OCI-LY1 (cell line): ENCODE measurements around the gene CARD18.

Experiments
- H2AFZ ChIP-seq: fragments of 200-600 bp; sonication (generic), shearing (Covaris generic); 2 replicates; pipeline ENCODE4 v1.6.0; 2014; ENCODE audit warnings: antibody characterized with exemption, mild to moderate bottlenecking, low read length
- H3F3A ChIP-seq: fragments of 200-600 bp; sonication (generic), shearing (Covaris generic); 2 replicates; pipeline ENCODE4 v1.6.0; 2014; ENCODE audit warnings: mild to moderate bottlenecking, antibody characterized with exemption, low read length, moderate library complexity; ENCODE audit not compliant: insufficient read depth
- H3K27ac ChIP-seq: fragments of 200-600 bp; sonication (generic); 2 replicates; pipeline ENCODE4 v1.5.1; 2014; ENCODE audit warnings: low read length, mixed run types, mild to moderate bottlenecking, low read depth; ENCODE audit not compliant: poor library complexity, severe bottlenecking
- H3K27me3 ChIP-seq: fragments of 200-600 bp; sonication (generic); 2 replicates; pipeline ENCODE4 v1.6.0; 2014; ENCODE audit warnings: antibody characterized with exemption, mild to moderate bottlenecking, low read length, moderate library complexity; ENCODE audit not compliant: insufficient read depth
- H3K36me3 ChIP-seq: fragments of 200-600 bp; sonication (generic); 2 replicates; pipeline ENCODE4 v1.6.1; 2014; ENCODE audit warnings: mild to moderate bottlenecking, antibody characterized with exemption, low read length, moderate library complexity, mixed read lengths; ENCODE audit not compliant: insufficient read depth
- H3K4me1 ChIP-seq: fragments of 200-600 bp; sonication (generic); 2 replicates; pipeline ENCODE4 v1.5.1; 2014; ENCODE audit warnings: mild to moderate bottlenecking, low read length, moderate library complexity; ENCODE audit not compliant: insufficient read depth, severe bottlenecking
- H3K4me2 ChIP-seq: fragments of 200-600 bp; sonication (generic), shearing (Covaris generic); 2 replicates; pipeline ENCODE4 v1.6.1; 2014; ENCODE audit warnings: low read length
- H3K4me3 ChIP-seq: fragments of 200-600 bp; sonication (generic); 2 replicates; pipeline ENCODE4 v1.5.1; 2014; ENCODE audit warnings: low read length, low read depth, mild to moderate bottlenecking, mixed read lengths; ENCODE audit not compliant: poor library complexity, severe bottlenecking
- H3K79me2 ChIP-seq: fragments of 200-600 bp; shearing (Covaris generic); 2 replicates; pipeline ENCODE4 v1.6.1; 2016; ENCODE audit warnings: mixed run types, low read length, mixed read lengths; ENCODE audit not compliant: insufficient read depth
- H3K9ac ChIP-seq: fragments of 200-600 bp; sonication (generic), shearing (Covaris generic); 2 replicates; pipeline ENCODE4 v1.6.1; 2014; ENCODE audit warnings: mild to moderate bottlenecking, low read length, mixed read lengths
- H3K9me2 ChIP-seq: fragments of 200-600 bp; sonication (generic), shearing (Covaris generic); 2 replicates; pipeline ENCODE4 v1.6.1; 2014; ENCODE audit warnings: low read depth, mild to moderate bottlenecking, low read length, mixed read lengths
- H3K9me3 ChIP-seq: fragments of 200-600 bp; shearing (Covaris generic); 2 replicates; pipeline ENCODE4 v1.6.1; 2014; ENCODE audit warnings: low read length, mixed read lengths
- H4K20me1 ChIP-seq: fragments of 200-600 bp; sonication (generic), shearing (Covaris generic); 2 replicates; pipeline ENCODE4 v1.6.0; 2016; ENCODE audit warnings: mild to moderate bottlenecking, low read length; ENCODE audit not compliant: insufficient read depth
- EZH2 ChIP-seq: fragments of 200-600 bp; sonication (generic), shearing (Covaris generic); IDR thresholded peaks from 2 replicates; pipeline ENCODE4 v1.8.0; 2017; ENCODE audit warnings: borderline replicate concordance, mixed run types, mild to moderate bottlenecking, antibody characterized with exemption, low read length, moderate library complexity, mixed read lengths
- TF ChIP-seq, protein P1 (sequence below): fragments of 200-600 bp; sonication (generic), shearing (Covaris generic); IDR thresholded peaks from 2 replicates; pipeline ENCODE4 v1.5.1; 2017; ENCODE audit warnings: mild to moderate bottlenecking, antibody characterized with exemption, low read length, moderate library complexity, mixed read lengths

The CARD18 gene, protein sequence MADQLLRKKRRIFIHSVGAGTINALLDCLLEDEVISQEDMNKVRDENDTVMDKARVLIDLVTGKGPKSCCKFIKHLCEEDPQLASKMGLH

GRCh38 chr11:105139669-105140068 lies at the start of gene CARD18:
CARD18 (minus strand) TSS chr11:105139769; CDS start chr11:105139726, 43 bp downstream.
- no peaks in the 10 kb centered on the region for H3K27me3 ChIP-seq
- TF ChIP-seq, protein P1, sequence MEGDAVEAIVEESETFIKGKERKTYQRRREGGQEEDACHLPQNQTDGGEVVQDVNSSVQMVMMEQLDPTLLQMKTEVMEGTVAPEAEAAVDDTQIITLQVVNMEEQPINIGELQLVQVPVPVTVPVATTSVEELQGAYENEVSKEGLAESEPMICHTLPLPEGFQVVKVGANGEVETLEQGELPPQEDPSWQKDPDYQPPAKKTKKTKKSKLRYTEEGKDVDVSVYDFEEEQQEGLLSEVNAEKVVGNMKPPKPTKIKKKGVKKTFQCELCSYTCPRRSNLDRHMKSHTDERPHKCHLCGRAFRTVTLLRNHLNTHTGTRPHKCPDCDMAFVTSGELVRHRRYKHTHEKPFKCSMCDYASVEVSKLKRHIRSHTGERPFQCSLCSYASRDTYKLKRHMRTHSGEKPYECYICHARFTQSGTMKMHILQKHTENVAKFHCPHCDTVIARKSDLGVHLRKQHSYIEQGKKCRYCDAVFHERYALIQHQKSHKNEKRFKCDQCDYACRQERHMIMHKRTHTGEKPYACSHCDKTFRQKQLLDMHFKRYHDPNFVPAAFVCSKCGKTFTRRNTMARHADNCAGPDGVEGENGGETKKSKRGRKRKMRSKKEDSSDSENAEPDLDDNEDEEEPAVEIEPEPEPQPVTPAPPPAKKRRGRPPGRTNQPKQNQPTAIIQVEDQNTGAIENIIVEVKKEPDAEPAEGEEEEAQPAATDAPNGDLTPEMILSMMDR = no peak
- no peak for TF ChIP-seq EZH2
- H3K27ac ChIP-seq = no peak within 1 kb of the TSS
- H2AFZ ChIP-seq = no peak within 1 kb of the TSS
- H3K79me2 ChIP-seq = no peaks in the 10 kb centered on the region
- H3K9me2 ChIP-seq = no peaks in the 10 kb centered on the region
- H3K4me1 ChIP-seq = no peaks in the 10 kb centered on the region
- H3K4me2 ChIP-seq = no peak within 1 kb of the TSS
- H3K4me3 ChIP-seq = no peak within 1 kb of the TSS
- no peaks in the 10 kb centered on the region for H3K9me3 ChIP-seq
- H3K36me3 ChIP-seq = no peaks in the 10 kb centered on the region
- H3F3A ChIP-seq = no peaks in the 10 kb centered on the region
- no peak within 1 kb of the TSS for H3K9ac ChIP-seq
- no peaks in the 10 kb centered on the region for H4K20me1 ChIP-seq

- Histone ChIP-seq H3K9me2 (no peaks in the 10 kb centered on the region), H4K20me1 (no peaks in the 10 kb centered on the region), H3K36me3 (no peaks in the 10 kb centered on the region), H3K27ac (no peak overlapping the region), H3K27me3 (no peaks in the 10 kb centered on the region), H3K4me3 (no peak overlapping the region), H3K9me3 (no peaks in the 10 kb centered on the region), H2AFZ (no peak overlapping the region), H3K4me1 (no peaks in the 10 kb centered on the region), H3K9ac (no peak overlapping the region), H3K4me2 (no peak overlapping the region), H3F3A (no peaks in the 10 kb centered on the region), H3K79me2 (no peaks in the 10 kb centered on the region)
- TF ChIP-seq, protein P1 = no peak
- TF ChIP-seq EZH2 = no peak
These were observed 44.4 kb upstream of the CARD18 start for GRCh38 chr11:105183987-105184386.

DNA sequence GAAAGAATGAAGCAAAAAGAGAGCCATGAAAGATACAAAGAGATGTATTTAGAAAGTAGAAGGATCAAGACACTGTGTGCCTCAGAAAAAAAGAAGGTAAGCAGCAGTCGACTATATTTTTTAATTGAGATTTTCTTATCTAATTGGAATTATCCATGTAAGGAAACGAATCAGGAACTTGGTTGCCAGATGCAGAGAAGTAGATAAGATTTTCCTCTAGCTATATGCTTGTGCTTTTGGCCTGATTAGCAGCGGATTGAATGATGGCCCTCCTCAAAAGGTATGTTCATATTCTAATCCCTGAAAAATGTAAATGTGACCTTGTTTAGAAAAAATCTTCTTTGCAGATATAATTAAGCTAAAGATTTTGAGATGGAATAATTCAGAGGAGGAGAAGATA lies 43.9 kb upstream of the CARD18 start:
- no peak overlapping the region for H2AFZ ChIP-seq
- TF ChIP-seq, protein P1 = no peak
- TF ChIP-seq EZH2 = no peak

More for the DNA sequence above, 43.9 kb upstream of the CARD18 start:
- no peaks in the 10 kb centered on the region for H3K79me2 ChIP-seq
- no peak overlapping the region for H3K4me2 ChIP-seq
- H3K36me3 ChIP-seq = no peaks in the 10 kb centered on the region
- H3K27ac ChIP-seq = no peak overlapping the region
- no peaks in the 10 kb centered on the region for H3F3A ChIP-seq
- H3K9ac ChIP-seq = no peak overlapping the region
- H3K27me3 ChIP-seq = no peaks in the 10 kb centered on the region
- no peaks in the 10 kb centered on the region for H3K9me2 ChIP-seq
- no peaks in the 10 kb centered on the region for H3K4me1 ChIP-seq
- no peaks in the 10 kb centered on the region for H4K20me1 ChIP-seq
- H3K4me3 ChIP-seq = no peak overlapping the region
- no peaks in the 10 kb centered on the region for H3K9me3 ChIP-seq
